ENCODE measurements around the gene TOP1.

Gene TOP1

DNA sequence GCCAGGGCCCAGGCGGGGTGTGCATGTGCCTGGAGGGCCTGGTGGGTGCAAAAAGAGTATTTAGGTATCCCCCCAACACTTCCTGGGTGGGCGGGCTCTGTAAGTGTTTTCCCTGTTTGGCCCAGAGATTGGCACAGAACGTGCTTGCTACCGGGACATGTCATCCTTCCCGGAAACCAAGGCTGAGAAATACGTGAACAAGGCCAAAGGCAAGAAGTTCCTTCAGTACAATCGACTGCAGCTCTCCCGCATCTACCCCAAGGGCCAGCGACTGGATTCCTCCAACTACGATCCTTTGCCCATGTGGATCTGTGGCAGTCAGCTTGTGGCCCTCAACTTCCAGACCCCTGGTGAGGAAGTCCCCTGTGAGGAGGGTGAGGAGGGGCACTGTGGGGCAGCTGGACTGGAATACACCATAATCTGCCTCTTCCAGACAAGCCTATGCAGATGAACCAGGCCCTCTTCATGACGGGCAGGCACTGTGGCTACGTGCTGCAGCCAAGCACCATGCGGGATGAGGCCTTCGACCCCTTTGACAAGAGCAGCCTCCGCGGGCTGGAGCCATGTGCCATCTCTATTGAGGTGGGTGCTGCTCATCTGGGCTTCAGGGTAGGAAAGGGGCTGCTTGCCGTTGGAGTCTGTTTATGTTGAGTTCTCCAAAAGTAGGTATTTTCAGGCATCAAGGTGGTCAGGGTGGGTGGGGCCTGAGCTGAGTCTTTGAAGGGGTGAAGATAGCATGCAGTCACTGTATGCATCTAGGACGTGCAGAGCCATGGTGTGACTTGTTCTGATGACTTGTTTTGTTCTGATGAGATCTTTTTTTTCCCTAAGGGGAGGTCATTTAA lies 143.9 kb downstream of the TOP1 start:
- DNase-seq, result no peak

DNA sequence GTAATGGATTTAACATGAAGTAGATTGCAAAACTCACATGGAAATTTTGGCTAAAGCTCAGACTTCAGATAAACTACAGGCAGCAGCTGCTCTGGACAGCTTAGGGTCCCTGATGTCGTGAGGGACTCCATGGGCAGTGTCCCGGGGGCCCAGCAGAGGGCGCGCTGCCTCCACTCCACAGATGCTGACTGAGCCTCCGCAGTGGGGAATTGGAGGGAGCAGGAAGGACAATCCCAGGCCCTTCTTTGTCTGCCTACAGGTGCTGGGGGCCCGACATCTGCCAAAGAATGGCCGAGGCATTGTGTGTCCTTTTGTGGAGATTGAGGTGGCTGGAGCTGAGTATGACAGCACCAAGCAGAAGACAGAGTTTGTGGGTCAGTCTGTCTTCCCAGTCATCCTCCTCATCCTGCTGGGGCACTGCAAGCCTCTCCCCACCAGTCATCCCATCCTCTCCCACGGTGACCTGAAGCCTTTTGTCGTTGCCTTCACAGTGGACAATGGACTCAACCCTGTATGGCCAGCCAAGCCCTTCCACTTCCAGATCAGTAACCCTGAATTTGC lies 144.6 kb downstream of the TOP1 start:
- DNase-seq, result peak; percentile 22

DNA sequence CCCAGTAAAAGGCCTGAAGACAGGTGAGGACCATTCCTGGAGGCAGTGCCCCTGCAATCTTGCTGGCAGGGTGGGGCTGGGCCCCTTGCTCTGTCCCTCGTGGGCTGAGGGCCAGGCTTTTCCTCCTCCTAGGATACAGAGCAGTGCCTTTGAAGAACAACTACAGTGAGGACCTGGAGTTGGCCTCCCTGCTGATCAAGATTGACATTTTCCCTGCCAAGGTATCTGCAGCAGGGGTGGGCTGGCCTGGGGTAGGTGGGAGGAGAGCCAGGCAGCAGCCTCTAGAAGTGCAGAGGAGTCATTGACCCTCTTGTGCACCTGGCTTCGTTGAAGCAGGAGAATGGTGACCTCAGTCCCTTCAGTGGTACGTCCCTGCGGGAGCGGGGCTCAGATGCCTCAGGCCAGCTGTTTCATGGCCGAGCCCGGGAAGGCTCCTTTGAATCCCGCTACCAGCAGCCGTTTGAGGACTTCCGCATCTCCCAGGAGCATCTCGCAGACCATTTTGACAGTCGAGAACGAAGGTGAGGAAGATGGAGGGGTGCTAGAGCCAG lies 145.2 kb downstream of the TOP1 start:
- DNase-seq, result no peak

All from KG1 (cell line).